ENCODE results near the gene STARD6.

DNA sequence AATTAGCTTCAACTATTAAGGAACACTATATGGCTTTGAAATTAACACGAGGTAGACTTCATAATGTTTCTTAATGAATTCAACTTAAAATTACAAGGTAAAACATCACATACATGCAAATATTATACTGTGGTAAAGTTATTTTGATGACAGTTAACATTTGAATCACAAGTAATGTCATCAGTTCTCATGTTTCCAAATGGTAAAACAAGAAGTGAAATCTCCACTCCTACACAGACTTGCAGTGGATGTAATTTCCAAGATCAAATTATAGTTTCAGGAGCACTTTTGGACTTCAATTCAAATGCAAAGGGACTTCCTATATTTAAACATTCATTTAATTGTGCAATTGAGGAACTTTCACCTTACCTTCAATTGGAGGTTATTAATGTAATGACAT lies 39.1 kb upstream of the STARD6 start:
- TF ChIP-seq, protein P1, sequence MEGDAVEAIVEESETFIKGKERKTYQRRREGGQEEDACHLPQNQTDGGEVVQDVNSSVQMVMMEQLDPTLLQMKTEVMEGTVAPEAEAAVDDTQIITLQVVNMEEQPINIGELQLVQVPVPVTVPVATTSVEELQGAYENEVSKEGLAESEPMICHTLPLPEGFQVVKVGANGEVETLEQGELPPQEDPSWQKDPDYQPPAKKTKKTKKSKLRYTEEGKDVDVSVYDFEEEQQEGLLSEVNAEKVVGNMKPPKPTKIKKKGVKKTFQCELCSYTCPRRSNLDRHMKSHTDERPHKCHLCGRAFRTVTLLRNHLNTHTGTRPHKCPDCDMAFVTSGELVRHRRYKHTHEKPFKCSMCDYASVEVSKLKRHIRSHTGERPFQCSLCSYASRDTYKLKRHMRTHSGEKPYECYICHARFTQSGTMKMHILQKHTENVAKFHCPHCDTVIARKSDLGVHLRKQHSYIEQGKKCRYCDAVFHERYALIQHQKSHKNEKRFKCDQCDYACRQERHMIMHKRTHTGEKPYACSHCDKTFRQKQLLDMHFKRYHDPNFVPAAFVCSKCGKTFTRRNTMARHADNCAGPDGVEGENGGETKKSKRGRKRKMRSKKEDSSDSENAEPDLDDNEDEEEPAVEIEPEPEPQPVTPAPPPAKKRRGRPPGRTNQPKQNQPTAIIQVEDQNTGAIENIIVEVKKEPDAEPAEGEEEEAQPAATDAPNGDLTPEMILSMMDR (IDR thresholded peaks at IDR 0.05): no peak
- TF ChIP-seq, protein P2, sequence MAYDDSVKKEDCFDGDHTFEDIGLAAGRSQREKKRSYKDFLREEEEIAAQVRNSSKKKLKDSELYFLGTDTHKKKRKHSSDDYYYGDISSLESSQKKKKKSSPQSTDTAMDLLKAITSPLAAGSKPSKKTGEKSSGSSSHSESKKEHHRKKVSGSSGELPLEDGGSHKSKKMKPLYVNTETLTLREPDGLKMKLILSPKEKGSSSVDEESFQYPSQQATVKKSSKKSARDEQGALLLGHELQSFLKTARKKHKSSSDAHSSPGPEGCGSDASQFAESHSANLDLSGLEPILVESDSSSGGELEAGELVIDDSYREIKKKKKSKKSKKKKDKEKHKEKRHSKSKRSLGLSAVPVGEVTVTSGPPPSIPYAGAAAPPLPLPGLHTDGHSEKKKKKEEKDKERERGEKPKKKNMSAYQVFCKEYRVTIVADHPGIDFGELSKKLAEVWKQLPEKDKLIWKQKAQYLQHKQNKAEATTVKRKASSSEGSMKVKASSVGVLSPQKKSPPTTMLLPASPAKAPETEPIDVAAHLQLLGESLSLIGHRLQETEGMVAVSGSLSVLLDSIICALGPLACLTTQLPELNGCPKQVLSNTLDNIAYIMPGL (CRISPR knock-in tag; IDR thresholded peaks at IDR 0.05): no peak
- TF ChIP-seq SP1 (CRISPR knock-in tag; conservative IDR thresholded peaks at IDR 0.05): no peak
- no peak for TF ChIP-seq TEAD1 (CRISPR knock-in tag; IDR thresholded peaks at IDR 0.05)
- TF ChIP-seq, protein P3, sequence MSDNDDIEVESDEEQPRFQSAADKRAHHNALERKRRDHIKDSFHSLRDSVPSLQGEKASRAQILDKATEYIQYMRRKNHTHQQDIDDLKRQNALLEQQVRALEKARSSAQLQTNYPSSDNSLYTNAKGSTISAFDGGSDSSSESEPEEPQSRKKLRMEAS (CRISPR knock-in tag; IDR thresholded peaks at IDR 0.05): no peak
- TF ChIP-seq, protein P4, sequence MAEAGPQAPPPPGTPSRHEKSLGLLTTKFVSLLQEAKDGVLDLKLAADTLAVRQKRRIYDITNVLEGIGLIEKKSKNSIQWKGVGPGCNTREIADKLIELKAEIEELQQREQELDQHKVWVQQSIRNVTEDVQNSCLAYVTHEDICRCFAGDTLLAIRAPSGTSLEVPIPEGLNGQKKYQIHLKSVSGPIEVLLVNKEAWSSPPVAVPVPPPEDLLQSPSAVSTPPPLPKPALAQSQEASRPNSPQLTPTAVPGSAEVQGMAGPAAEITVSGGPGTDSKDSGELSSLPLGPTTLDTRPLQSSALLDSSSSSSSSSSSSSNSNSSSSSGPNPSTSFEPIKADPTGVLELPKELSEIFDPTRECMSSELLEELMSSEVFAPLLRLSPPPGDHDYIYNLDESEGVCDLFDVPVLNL (CRISPR knock-in tag; IDR thresholded peaks at IDR 0.05; ENCODE audit: borderline replicate concordance, low read depth): no peak
- TF ChIP-seq ZNF263 (CRISPR knock-in tag; IDR thresholded peaks at IDR 0.05; ENCODE audit: low read depth): no peak
